GM19025 (cell line): ENCODE data around the gene CYSTM1.

ENCODE experiments used
- ATAC-seq: cut with Tn5 transposase; IDR thresholded peaks from one replicate; pipeline ENCODE4 v1.9.1; 2021; ENCODE audit warnings: mild to moderate bottlenecking, low read depth, moderate library complexity; ENCODE audit not compliant: unreplicated experiment

Gene CYSTM1

GRCh38 chr5:140205216-140205615 is 30.2 kb downstream of the CYSTM1 start:
- no peak for ATAC-seq

GRCh38 chr5:140205952-140206351 is 31.0 kb downstream of the CYSTM1 start:
- ATAC-seq: no peak

GRCh38 chr5:140207250-140207964 is 32.4 kb downstream of the CYSTM1 start:
- peak; percentile 91 for ATAC-seq

GRCh38 chr5:140208065-140208464 is 33.1 kb downstream of the CYSTM1 start:
- no peak for ATAC-seq

GRCh38 chr5:140213370-140213983 is 38.5 kb downstream of the CYSTM1 start:
- ATAC-seq: peak; percentile 50

- no peak for ATAC-seq
These were observed 39.8 kb downstream of the CYSTM1 start for GRCh38 chr5:140214831-140215230.

GRCh38 chr5:140215276-140215675 is 40.3 kb downstream of the CYSTM1 start:
- no peak for ATAC-seq

GRCh38 chr5:140216478-140217074 is 41.6 kb downstream of the CYSTM1 start:
- ATAC-seq: no peak

GRCh38 chr5:140217299-140218026 is 42.5 kb downstream of the CYSTM1 start:
- no peak for ATAC-seq

GRCh38 chr5:140219068-140219991 is 44.3 kb downstream of the CYSTM1 start:
- peak; percentile 22 for ATAC-seq

- peak; percentile 43 for ATAC-seq
These were observed 45.2 kb downstream of the CYSTM1 start for GRCh38 chr5:140220032-140220697.

- ATAC-seq: no peak
These were observed 45.7 kb downstream of the CYSTM1 start for GRCh38 chr5:140220698-140221064.

GRCh38 chr5:140221697-140222223 is 46.8 kb downstream of the CYSTM1 start:
- no peak for ATAC-seq

GRCh38 chr5:140222416-140222815 is 47.4 kb downstream of the CYSTM1 start:
- no peak for ATAC-seq

GRCh38 chr5:140223567-140223966 is 48.6 kb downstream of the CYSTM1 start:
- no peak for ATAC-seq

- ATAC-seq: no peak
These were observed 49.7 kb downstream of the CYSTM1 start for GRCh38 chr5:140224658-140225057.

GRCh38 chr5:140225396-140225795 is 50.4 kb downstream of the CYSTM1 start:
- ATAC-seq: no peak

GRCh38 chr5:140227046-140227445 is 52.1 kb downstream of the CYSTM1 start:
- no peak for ATAC-seq

- no peak for ATAC-seq
These were observed 53.4 kb downstream of the CYSTM1 start for GRCh38 chr5:140228364-140228837.
